Parathyroid adenoma (tissue), 2 donors: ENCODE results near the gene NHLRC4.

Source experiments
- H2AFZ ChIP-seq: fragments of 300-600 bp; sonication (generic); one replicate; pipeline ENCODE4 v1.7.0; 2017; ENCODE audit warnings: antibody characterized with exemption, mild to moderate bottlenecking
- H3K27ac ChIP-seq: fragments of 300-600 bp; sonication (generic); one replicate; pipeline ENCODE4 v1.7.0; 2017
- H3K27me3 ChIP-seq: fragments of 300-600 bp; sonication (generic); one replicate; pipeline ENCODE4 v1.7.0; 2017; ENCODE audit warnings: low read length; ENCODE audit not compliant: control insufficient read depth, insufficient read depth
- H3K36me3 ChIP-seq: fragments of 300-600 bp; sonication (generic); one replicate; pipeline ENCODE4 v1.7.0; 2017; ENCODE audit warnings: low read length; ENCODE audit not compliant: control insufficient read depth, insufficient read depth
- H3K4me1 ChIP-seq: fragments of 300-600 bp; sonication (generic); one replicate; pipeline ENCODE4 v1.7.0; 2017; ENCODE audit warnings: control low read depth
- H3K4me2 ChIP-seq: fragments of 300-600 bp; sonication (generic); one replicate; pipeline ENCODE4 v1.7.0; 2017; ENCODE audit warnings: low read length
- H3K4me3 ChIP-seq: fragments of 300-600 bp; sonication (generic); one replicate; pipeline ENCODE4 v1.7.0; 2017; ENCODE audit warnings: low read depth, low read length
- H3K79me2 ChIP-seq: fragments of 300-600 bp; sonication (generic); one replicate; pipeline ENCODE4 v1.7.0; 2017; ENCODE audit warnings: control low read depth
- H3K9ac ChIP-seq: fragments of 300-600 bp; sonication (generic); one replicate; pipeline ENCODE4 v1.7.0; 2017; ENCODE audit warnings: mild to moderate bottlenecking
- H3K9me3 ChIP-seq: fragments of 300-600 bp; sonication (generic); one replicate; pipeline ENCODE4 v1.7.0; 2017; ENCODE audit warnings: low read length; ENCODE audit not compliant: control insufficient read depth
- TF ChIP-seq, protein P1 (sequence below): fragments of 300-600 bp; sonication (generic); IDR thresholded peaks from one replicate; pipeline ENCODE4 v1.7.0; 2017; ENCODE audit warnings: antibody characterized with exemption, mild to moderate bottlenecking
- donor health status: primary hyperparathyroidism.

Gene NHLRC4

DNA sequence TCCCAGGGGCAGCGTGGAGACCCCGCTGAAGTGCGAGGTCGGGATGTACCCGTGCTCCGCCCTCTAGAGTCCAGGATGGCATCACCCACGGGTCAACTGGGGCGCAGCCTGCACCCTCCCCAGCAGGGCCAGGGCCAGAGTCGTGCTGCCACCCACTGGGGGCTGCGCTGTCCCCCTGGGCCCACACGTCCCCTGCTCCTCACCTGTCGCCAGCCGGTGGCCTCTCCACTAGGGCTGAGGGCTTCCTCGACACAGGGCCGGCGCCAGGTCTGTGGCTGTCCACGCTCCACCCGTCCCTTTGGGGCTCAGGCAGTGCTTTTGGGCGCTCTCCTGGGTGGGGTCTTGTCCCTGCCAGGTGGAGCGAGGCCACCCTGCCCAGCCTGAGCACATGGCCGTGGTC is 18.2 kb upstream of the NHLRC4 start:
- H3K27me3 ChIP-seq = no peaks in the 10 kb centered on the region
- no peak overlapping the region for H2AFZ ChIP-seq
- no peak overlapping the region for H3K27ac ChIP-seq
- H3K4me3 ChIP-seq = no peak overlapping the region
- H3K9ac ChIP-seq = no peak overlapping the region
- no peaks in the 10 kb centered on the region for H3K9me3 ChIP-seq
- H3K4me1 ChIP-seq = no peaks in the 10 kb centered on the region
- H3K79me2 ChIP-seq = no peaks in the 10 kb centered on the region
- TF ChIP-seq, protein P1, sequence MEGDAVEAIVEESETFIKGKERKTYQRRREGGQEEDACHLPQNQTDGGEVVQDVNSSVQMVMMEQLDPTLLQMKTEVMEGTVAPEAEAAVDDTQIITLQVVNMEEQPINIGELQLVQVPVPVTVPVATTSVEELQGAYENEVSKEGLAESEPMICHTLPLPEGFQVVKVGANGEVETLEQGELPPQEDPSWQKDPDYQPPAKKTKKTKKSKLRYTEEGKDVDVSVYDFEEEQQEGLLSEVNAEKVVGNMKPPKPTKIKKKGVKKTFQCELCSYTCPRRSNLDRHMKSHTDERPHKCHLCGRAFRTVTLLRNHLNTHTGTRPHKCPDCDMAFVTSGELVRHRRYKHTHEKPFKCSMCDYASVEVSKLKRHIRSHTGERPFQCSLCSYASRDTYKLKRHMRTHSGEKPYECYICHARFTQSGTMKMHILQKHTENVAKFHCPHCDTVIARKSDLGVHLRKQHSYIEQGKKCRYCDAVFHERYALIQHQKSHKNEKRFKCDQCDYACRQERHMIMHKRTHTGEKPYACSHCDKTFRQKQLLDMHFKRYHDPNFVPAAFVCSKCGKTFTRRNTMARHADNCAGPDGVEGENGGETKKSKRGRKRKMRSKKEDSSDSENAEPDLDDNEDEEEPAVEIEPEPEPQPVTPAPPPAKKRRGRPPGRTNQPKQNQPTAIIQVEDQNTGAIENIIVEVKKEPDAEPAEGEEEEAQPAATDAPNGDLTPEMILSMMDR = no peak
- no peak overlapping the region for H3K4me2 ChIP-seq
- H3K36me3 ChIP-seq = no peaks in the 10 kb centered on the region

DNA sequence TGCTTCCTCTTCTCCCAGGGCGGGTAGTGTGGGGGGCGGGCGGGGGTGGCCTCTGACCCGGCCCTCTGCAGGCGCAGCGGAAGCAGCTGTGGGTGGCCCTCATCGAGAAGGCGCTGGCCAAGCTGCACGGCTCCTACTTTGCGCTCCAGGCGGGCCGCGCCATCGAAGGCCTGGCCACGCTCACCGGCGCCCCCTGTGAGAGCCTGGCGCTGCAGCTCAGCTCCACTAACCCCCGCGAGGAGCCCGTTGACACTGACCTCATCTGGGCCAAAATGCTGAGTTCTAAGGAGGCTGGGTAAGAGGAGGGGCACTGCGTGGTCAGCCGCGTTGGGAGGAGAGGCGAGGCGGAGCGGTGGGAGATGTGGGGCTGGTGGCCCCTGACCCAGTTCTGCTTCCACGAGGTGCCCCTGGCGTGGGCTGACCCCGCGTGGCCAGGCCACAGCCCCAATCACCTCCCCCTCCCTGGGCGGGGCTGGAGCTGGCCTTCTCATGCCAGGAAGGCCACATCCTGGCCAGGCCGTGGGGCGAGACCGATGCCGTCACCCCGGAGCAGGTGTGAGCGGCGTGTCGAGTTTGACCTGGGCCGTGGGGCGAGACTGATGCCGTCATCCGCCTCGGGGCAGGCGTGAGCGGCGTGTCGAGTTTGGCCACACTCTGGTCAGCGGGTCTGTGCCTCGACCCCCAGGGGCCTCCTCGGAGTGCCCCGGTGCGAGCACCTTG is 17.1 kb upstream of the NHLRC4 start:
- Histone ChIP-seq H3K36me3 (no peaks in the 10 kb centered on the region), H3K9ac (no peak overlapping the region), H3K4me3 (no peak overlapping the region), H3K79me2 (no peaks in the 10 kb centered on the region), H3K9me3 (no peaks in the 10 kb centered on the region), H3K27me3 (no peaks in the 10 kb centered on the region), H3K27ac (no peak overlapping the region), H3K4me1 (no peaks in the 10 kb centered on the region), H2AFZ (no peak overlapping the region), H3K4me2 (no peak overlapping the region)
- TF ChIP-seq, protein P1 = no peak

DNA sequence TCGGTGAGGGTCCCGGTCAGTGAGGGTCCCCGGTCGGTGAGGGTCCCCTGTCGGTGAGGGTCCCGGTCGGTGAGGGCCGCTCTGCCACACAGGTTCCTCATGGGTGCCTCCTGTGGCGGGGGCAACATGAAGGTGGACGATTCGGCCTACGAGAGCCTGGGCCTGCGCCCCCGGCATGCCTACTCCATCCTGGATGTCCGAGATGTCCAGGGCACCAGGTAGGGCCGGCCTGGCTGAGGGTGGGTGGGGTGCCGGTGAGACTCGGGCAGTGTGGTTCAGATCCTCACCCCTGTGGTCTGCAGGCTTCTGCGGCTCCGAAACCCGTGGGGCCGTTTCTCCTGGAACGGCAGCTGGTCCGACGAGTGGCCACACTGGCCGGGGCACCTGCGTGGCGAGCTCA is 15.6 kb upstream of the NHLRC4 start:
- H3K27ac ChIP-seq = no peak overlapping the region
- no peak overlapping the region for H2AFZ ChIP-seq
- H3K9ac ChIP-seq = no peak overlapping the region
- no peak overlapping the region for H3K4me2 ChIP-seq
- H3K9me3 ChIP-seq = no peaks in the 10 kb centered on the region
- H3K36me3 ChIP-seq = no peaks in the 10 kb centered on the region
- no peaks in the 10 kb centered on the region for H3K4me1 ChIP-seq
- no peaks in the 10 kb centered on the region for H3K79me2 ChIP-seq
- H3K4me3 ChIP-seq = no peak overlapping the region
- no peaks in the 10 kb centered on the region for H3K27me3 ChIP-seq
- TF ChIP-seq, protein P1 = no peak

DNA sequence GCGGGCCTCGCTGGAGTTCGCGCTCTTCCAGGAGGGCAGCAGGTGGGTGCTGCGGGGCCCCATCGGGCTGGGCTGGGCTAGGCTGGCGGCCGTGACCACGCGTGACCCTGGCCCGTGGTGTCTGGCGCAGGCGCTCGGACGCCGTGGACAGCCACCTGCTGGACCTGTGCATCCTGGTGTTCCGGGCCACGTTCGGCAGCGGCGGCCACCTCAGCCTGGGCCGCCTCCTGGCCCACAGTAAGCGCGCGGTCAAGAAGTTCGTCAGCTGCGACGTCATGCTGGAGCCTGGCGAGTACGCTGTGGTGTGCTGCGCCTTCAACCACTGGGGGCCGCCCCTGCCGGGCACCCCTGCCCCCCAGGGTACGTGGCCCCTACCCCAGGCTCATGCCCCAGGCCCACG is 14.6 kb upstream of the NHLRC4 start:
- TF ChIP-seq, protein P1 = no peak
- no peak overlapping the region for H3K9ac ChIP-seq
- H3K36me3 ChIP-seq = no peaks in the 10 kb centered on the region
- H3K4me3 ChIP-seq = no peak overlapping the region
- H3K27ac ChIP-seq = no peak overlapping the region
- no peaks in the 10 kb centered on the region for H3K9me3 ChIP-seq
- H2AFZ ChIP-seq = no peak overlapping the region
- no peaks in the 10 kb centered on the region for H3K27me3 ChIP-seq
- H3K79me2 ChIP-seq = no peaks in the 10 kb centered on the region
- no peaks in the 10 kb centered on the region for H3K4me1 ChIP-seq
- H3K4me2 ChIP-seq = no peak overlapping the region
